ENCODE data around the gene NCF2. TPM values are rescaled to one million over a fixed set of nuclear protein-coding genes. Genes with fewer than 3 reads are reported as not detected.

Gene NCF2
- total RNA-seq, 3 donors from 2014 or later = 4.6 to 45.0 (median 13.0) TPM

DNA sequence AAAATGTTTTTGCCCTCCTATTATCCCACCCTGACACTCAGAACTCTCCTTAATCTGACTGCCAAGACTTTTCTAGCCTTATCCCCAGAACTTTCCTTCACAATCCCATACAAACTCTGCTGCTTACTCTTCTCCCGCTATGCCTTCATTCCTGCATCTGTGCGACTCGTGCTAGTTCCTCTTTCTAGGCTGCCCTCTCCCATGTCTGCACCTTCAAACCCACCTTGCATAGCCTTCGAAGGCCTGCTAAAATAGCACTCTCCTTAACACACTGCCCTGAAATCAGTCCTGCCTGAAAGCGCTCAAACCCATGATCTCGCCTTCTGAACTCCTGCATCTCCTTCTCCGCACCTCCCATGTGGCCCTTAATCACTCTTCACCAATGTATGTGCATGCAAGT lies 2.5 kb upstream of the NCF2 start:
- Histone ChIP-seq H3K9me3 (no peaks in the 10 kb centered on the region), H3K36me3 (no peaks in the 10 kb centered on the region), H3K4me3 (no peak overlapping the region), H3K27me3 (no peaks in the 10 kb centered on the region), H3K27ac (no peak overlapping the region), H3K4me1 (no peaks in the 10 kb centered on the region)
- intact Hi-C loops (cut with DNase I; ENCODE audit: low total_unique reads) = no loop called here
- TF ChIP-seq POLR2AphosphoS5 (IDR thresholded peaks at IDR 0.05) (no peak), POLR2A (IDR thresholded peaks at IDR 0.05) (no peak)
- TF ChIP-seq, protein P1, sequence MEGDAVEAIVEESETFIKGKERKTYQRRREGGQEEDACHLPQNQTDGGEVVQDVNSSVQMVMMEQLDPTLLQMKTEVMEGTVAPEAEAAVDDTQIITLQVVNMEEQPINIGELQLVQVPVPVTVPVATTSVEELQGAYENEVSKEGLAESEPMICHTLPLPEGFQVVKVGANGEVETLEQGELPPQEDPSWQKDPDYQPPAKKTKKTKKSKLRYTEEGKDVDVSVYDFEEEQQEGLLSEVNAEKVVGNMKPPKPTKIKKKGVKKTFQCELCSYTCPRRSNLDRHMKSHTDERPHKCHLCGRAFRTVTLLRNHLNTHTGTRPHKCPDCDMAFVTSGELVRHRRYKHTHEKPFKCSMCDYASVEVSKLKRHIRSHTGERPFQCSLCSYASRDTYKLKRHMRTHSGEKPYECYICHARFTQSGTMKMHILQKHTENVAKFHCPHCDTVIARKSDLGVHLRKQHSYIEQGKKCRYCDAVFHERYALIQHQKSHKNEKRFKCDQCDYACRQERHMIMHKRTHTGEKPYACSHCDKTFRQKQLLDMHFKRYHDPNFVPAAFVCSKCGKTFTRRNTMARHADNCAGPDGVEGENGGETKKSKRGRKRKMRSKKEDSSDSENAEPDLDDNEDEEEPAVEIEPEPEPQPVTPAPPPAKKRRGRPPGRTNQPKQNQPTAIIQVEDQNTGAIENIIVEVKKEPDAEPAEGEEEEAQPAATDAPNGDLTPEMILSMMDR (IDR thresholded peaks at IDR 0.05) = no peak
- DNase-seq (ENCODE audit: low spot score in 2 of 2) = no peak

DNA sequence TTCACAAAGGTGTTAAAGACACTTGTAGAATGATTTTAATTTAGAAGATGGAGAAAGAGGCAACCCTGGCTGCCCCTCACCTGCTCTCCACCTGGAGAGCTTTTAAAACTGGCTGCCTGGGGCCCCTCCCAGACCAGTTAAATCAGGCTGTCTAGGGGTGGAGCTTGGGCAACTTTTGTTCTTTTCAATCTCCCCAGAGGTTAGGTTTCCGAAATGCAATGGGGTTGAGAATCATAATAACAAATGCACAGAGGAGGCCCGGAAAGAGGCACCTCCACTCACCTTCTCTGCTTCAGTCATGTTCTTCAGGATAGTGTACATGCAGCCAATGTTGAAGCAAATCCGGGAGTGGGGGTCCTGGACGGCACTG lies 400 bp downstream of the NCF2 start:
- Histone ChIP-seq H3K36me3 (no peaks in the 10 kb centered on the region), H3K27ac (no peak overlapping the region), H3K27me3 (no peaks in the 10 kb centered on the region), H3K9me3 (no peaks in the 10 kb centered on the region), H3K4me3 (peak overlapping the region in 2 of 3 donors; percentile 11 to 24), H3K4me1 (no peaks in the 10 kb centered on the region)
- TF ChIP-seq POLR2A (IDR thresholded peaks at IDR 0.05) = no peak
- no peak for TF ChIP-seq POLR2AphosphoS5 (IDR thresholded peaks at IDR 0.05)
- TF ChIP-seq, protein P1 (IDR thresholded peaks at IDR 0.05) = no peak
- DNase-seq (ENCODE audit: low spot score in 2 of 2) = no peak
- intact Hi-C loops (cut with DNase I; ENCODE audit: low total_unique reads) = no loop called here

DNA sequence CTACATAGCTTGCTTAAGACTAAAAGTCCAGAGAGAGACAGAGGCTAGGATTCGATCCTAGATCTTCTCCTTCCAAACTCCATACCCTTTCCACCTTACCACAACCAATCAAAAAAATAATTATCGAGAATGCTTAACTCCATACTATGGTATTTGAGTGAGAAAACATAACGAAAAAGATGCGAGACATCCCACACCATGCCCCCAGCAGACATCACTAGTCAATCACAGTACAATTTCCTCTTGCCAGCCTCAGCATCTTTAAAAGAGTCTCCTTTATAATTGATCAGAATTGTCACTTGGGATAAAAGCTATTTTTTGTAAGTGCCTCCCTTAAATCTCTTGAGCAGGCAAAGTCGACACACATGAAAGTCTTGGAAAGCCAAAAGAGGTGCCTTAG lies 875 bp downstream of the NCF2 start:
- Histone ChIP-seq H3K4me1 (no peaks in the 10 kb centered on the region), H3K36me3 (no peaks in the 10 kb centered on the region), H3K4me3 (peak overlapping the region in 1 of 3 donors; percentile 24), H3K9me3 (no peaks in the 10 kb centered on the region), H3K27ac (no peak overlapping the region), H3K27me3 (no peaks in the 10 kb centered on the region)
- TF ChIP-seq, protein P1 (IDR thresholded peaks at IDR 0.05) = no peak
- TF ChIP-seq POLR2A (IDR thresholded peaks at IDR 0.05) (no peak), POLR2AphosphoS5 (IDR thresholded peaks at IDR 0.05) (no peak)
- no peak for DNase-seq (ENCODE audit: low spot score in 2 of 2)
- intact Hi-C loops (cut with DNase I; ENCODE audit: low total_unique reads) = no loop called here

DNA sequence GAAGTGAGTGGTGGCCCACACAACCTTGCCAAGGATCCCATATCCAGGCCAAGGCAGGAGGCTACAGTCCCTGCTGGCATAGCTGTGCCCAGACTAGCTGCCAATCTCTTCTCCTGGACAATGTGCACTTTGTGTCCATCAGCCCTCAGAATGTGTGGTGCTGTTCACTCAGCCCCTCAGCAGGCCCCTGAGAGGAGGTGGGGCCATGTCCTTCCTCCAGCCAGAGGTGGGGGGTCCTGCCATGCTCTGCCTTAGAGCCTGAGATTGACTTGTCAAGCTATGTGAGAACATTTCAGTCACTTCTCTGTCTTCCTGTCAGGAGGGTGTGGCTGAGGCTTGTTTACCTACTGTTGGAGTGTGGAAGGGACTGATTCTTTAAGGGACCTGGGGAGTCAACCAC lies 1.4 kb downstream of the NCF2 start:
- H3K27ac ChIP-seq = peak overlapping the region in 1 of 2 donors; percentile 20
- H3K4me1 ChIP-seq = no peaks in the 10 kb centered on the region
- no peaks in the 10 kb centered on the region for H3K36me3 ChIP-seq
- H3K27me3 ChIP-seq = no peaks in the 10 kb centered on the region
- H3K4me3 ChIP-seq = peak overlapping the region in 1 of 3 donors; percentile 17
- intact Hi-C loops (cut with DNase I; ENCODE audit: low total_unique reads) = no loop called here
- no peaks in the 10 kb centered on the region for H3K9me3 ChIP-seq
- DNase-seq (ENCODE audit: low spot score in 2 of 2) = no peak
- TF ChIP-seq POLR2A (IDR thresholded peaks at IDR 0.05) (no peak), POLR2AphosphoS5 (IDR thresholded peaks at IDR 0.05) (no peak)
- TF ChIP-seq, protein P1 (IDR thresholded peaks at IDR 0.05) = no peak

DNA sequence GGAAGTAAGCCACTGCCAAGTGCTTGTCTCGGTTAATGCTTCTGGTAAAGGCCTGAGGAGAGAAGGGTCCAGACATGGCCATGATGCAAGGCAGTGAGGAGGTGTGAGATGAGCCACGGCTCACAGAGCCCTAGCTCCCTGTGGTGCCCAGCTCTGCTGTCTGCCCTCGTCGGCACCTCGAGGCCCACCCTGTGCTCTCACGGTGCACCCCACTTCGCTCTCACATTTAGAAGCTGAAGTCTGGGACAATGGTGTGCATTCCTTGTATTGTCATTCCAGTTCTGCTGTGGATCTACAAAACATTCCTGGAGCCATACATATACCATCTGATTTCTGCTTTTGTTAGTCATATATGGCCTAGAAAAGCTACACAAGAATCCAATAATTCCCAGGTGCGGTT lies 3.3 kb downstream of the NCF2 start:
- intact Hi-C loops (cut with DNase I; ENCODE audit: low total_unique reads) = no loop called here
- no peak overlapping the region for H3K4me3 ChIP-seq
- no peak for TF ChIP-seq POLR2AphosphoS5 (IDR thresholded peaks at IDR 0.05)
- no peak for TF ChIP-seq POLR2A (IDR thresholded peaks at IDR 0.05)
- TF ChIP-seq, protein P1 (IDR thresholded peaks at IDR 0.05) = no peak
- H3K36me3 ChIP-seq = no peaks in the 10 kb centered on the region
- no peak overlapping the region for H3K27ac ChIP-seq
- H3K9me3 ChIP-seq = no peaks in the 10 kb centered on the region
- no peaks in the 10 kb centered on the region for H3K27me3 ChIP-seq
- DNase-seq (ENCODE audit: low spot score in 2 of 2) = no peak
- no peaks in the 10 kb centered on the region for H3K4me1 ChIP-seq
